Loucy (cell line): Measurements from ENCODE around the gene OBP2B.
"Not testable (repeated sequence)": the region's sequence is repeated elsewhere in the genome, so short reads cannot be mapped to it uniquely, and the experiment has no call there.

Experiments
- H2AFZ ChIP-seq: fragments of 200-600 bp; sonication (generic); 2 replicates; pipeline ENCODE4 v1.6.0; 2016; ENCODE audit warnings: antibody characterized with exemption, mild to moderate bottlenecking, low read length, moderate library complexity
- H3F3A ChIP-seq: fragments of 200-600 bp; 2 replicates; pipeline ENCODE4 v1.6.0; 2016; ENCODE audit warnings: antibody characterized with exemption, low read depth, mild to moderate bottlenecking
- H3K27me3 ChIP-seq: fragments of 200-600 bp; sonication (generic); 2 replicates; pipeline ENCODE4 v1.6.1; 2014; ENCODE audit warnings: low read length, mild to moderate bottlenecking; ENCODE audit not compliant: insufficient read depth, poor library complexity, severe bottlenecking
- H3K36me3 ChIP-seq: fragments of 200-600 bp; sonication (generic); 2 replicates; pipeline ENCODE4 v1.6.1; 2016; ENCODE audit warnings: low read length; ENCODE audit not compliant: insufficient read depth
- H3K4me1 ChIP-seq: fragments of 200-600 bp; sonication (generic); 2 replicates; pipeline ENCODE4 v1.5.1; 2014; ENCODE audit warnings: low read length, mild to moderate bottlenecking; ENCODE audit not compliant: insufficient read depth, poor library complexity, severe bottlenecking
- H3K4me2 ChIP-seq: fragments of 200-600 bp; sonication (generic); 2 replicates; pipeline ENCODE4 v1.6.0; 2014; ENCODE audit warnings: antibody characterized with exemption, low read length, low read depth, mild to moderate bottlenecking; ENCODE audit not compliant: poor library complexity, severe bottlenecking
- H3K4me3 ChIP-seq: fragments of 200-600 bp; sonication (generic); 2 replicates; pipeline ENCODE4 v1.5.1; 2014; ENCODE audit warnings: low read length, mild to moderate bottlenecking, mixed read lengths; ENCODE audit not compliant: poor library complexity, severe bottlenecking
- H3K79me2 ChIP-seq: fragments of 200-600 bp; sonication (generic); 2 replicates; pipeline ENCODE4 v1.6.1; 2014; ENCODE audit warnings: low read length; ENCODE audit not compliant: insufficient read depth
- H3K9ac ChIP-seq: fragments of 200-600 bp; sonication (generic); 2 replicates; pipeline ENCODE4 v1.6.0; 2014; ENCODE audit warnings: mild to moderate bottlenecking, low read depth, low read length, moderate library complexity; ENCODE audit not compliant: poor library complexity, severe bottlenecking
- H3K9me2 ChIP-seq: fragments of 200-600 bp; sonication (generic); replicated peaks from 2 replicates; pipeline ENCODE4 v1.6.1; 2016; ENCODE audit warnings: low read depth, low read length, mixed read lengths
- H3K9me3 ChIP-seq: fragments of 200-600 bp; sonication (generic); 2 replicates; pipeline ENCODE4 v1.6.1; 2014; ENCODE audit warnings: mild to moderate bottlenecking, antibody characterized with exemption, low read length, low read depth; ENCODE audit not compliant: insufficient read depth
- H4K20me1 ChIP-seq: fragments of 200-600 bp; sonication (generic); 2 replicates; pipeline ENCODE4 v1.6.0; 2014; ENCODE audit warnings: antibody characterized with exemption, low read length, mild to moderate bottlenecking; ENCODE audit not compliant: insufficient read depth, poor library complexity, severe bottlenecking
- CTCF ChIP-seq: fragments of 200-600 bp; sonication (generic); conservative IDR thresholded peaks from 2 replicates; pipeline ENCODE4 v1.5.1; 2014; ENCODE audit warnings: mild to moderate bottlenecking, antibody characterized with exemption, low read length
- EZH2phosphoT487 ChIP-seq: fragments of 200-600 bp; IDR thresholded peaks from 2 replicates; pipeline ENCODE4 v1.6.1; 2018; ENCODE audit warnings: antibody characterized with exemption, mild to moderate bottlenecking, moderate library complexity, borderline replicate concordance

Gene OBP2B

GRCh38 chr9:133208880-133209300, at the start of gene OBP2B:
TSS of gene OBP2B (minus strand) at chr9:133209250. CDS start at chr9:133209199, 51 bp downstream.
- H2AFZ ChIP-seq, H3K4me1 ChIP-seq, H3F3A ChIP-seq, H3K9ac ChIP-seq, H3K4me3 ChIP-seq, H4K20me1 ChIP-seq, H3K36me3 ChIP-seq, H3K9me2 ChIP-seq, H3K27me3 ChIP-seq, H3K9me3 ChIP-seq, H3K79me2 ChIP-seq, H3K4me2 ChIP-seq: not testable (repeated sequence)

GRCh38 chr9:133258061-133259015, 49.3 kb upstream of the OBP2B start:
- TF ChIP-seq EZH2phosphoT487 (no peak), CTCF (no peak)
- peaks cover 5% of the 10 kb centered on the region for H3K4me1 ChIP-seq
- H3K27me3 ChIP-seq: no peaks in the 10 kb centered on the region
- no peak overlapping the region for H3K9ac ChIP-seq
- no peaks in the 10 kb centered on the region for H3K9me3 ChIP-seq
- no peaks in the 10 kb centered on the region for H4K20me1 ChIP-seq
- H3F3A ChIP-seq: no peaks in the 10 kb centered on the region
- no peak overlapping the region for H3K4me2 ChIP-seq
- H3K4me3 ChIP-seq: no peak overlapping the region
- no peak overlapping the region for H2AFZ ChIP-seq
- no peaks in the 10 kb centered on the region for H3K9me2 ChIP-seq
- no peaks in the 10 kb centered on the region for H3K79me2 ChIP-seq
- H3K36me3 ChIP-seq: no peaks in the 10 kb centered on the region

- Histone ChIP-seq H3K27me3 (no peaks in the 10 kb centered on the region), H3K9ac (no peak overlapping the region), H3K4me2 (no peak overlapping the region), H4K20me1 (no peaks in the 10 kb centered on the region), H3K4me1 (peaks cover 5% of the 10 kb centered on the region), H2AFZ (no peak overlapping the region), H3K9me2 (no peaks in the 10 kb centered on the region), H3K4me3 (no peak overlapping the region), H3K36me3 (no peaks in the 10 kb centered on the region), H3K9me3 (no peaks in the 10 kb centered on the region), H3K79me2 (no peaks in the 10 kb centered on the region), H3F3A (no peaks in the 10 kb centered on the region)
- TF ChIP-seq EZH2phosphoT487: no peak
Observed at GRCh38 chr9:133257465-133257956, 48.5 kb upstream of the OBP2B start.

- no peaks in the 10 kb centered on the region for H3F3A ChIP-seq
- TF ChIP-seq CTCF (no peak), EZH2phosphoT487 (no peak)
- no peaks in the 10 kb centered on the region for H3K9me2 ChIP-seq
- H3K9ac ChIP-seq: no peak overlapping the region
- no peak overlapping the region for H3K4me2 ChIP-seq
- H3K36me3 ChIP-seq: no peaks in the 10 kb centered on the region
- H3K27me3 ChIP-seq: no peaks in the 10 kb centered on the region
- H3K4me1 ChIP-seq: peaks cover 5% of the 10 kb centered on the region
- no peak overlapping the region for H2AFZ ChIP-seq
- no peaks in the 10 kb centered on the region for H3K79me2 ChIP-seq
- no peak overlapping the region for H3K4me3 ChIP-seq
- H3K9me3 ChIP-seq: no peaks in the 10 kb centered on the region
- no peaks in the 10 kb centered on the region for H4K20me1 ChIP-seq
Observed at GRCh38 chr9:133256686-133257091, 47.6 kb upstream of the OBP2B start.
